ENCODE results near the gene PRICKLE2. TPM values are rescaled to one million over a fixed set of nuclear protein-coding genes. Genes with fewer than 3 reads are reported as not detected.

PRICKLE2 gene
- total RNA-seq, 1 experiment from 2014 or later = 5.6 TPM

DNA sequence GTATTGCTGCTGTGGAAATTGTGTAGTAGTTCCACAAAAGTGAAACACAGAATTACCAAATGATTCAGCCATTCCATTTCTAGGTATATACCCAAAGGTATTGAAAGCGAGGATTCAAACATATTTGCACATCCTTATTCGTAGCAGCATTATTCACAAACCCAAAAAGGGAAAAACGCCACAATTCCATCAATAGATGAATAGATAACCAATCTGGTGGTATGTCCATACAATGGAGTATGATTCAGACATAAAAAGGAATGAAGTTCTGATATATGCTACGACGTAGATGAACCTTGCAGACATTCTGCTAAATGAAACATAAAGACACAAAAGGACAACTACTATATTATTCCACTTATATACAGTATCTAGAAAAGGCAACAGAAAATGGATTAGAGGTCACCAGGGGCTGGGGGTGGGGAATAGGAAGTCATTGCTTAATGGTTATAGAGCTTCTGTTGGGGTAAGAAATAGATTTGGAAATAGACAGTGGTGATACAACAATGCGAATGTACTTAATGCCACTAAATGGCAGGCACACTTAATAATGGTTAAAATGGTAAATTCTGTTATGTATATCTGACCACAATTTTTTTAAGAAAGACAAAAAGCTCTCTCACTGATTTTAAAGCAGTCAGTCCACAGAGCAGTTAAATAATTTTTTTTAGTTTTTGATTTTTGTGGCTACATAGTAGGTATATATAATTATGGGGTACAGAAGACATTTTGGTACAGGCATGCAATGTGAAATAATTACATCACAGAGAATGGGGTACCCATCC is 150.2 kb downstream of the PRICKLE2 start:
- Mint-ChIP-seq H3K9me3 (no peaks in the 10 kb centered on the region), H3K27ac (no peak overlapping the region), H3K4me3 (no peak overlapping the region), H3K27me3 (ENCODE audit: low read depth) (no peaks in the 10 kb centered on the region; the same call in 1 of the 2 replicates), H3K36me3 (no peaks in the 10 kb centered on the region), H3K4me1 (no peaks in the 10 kb centered on the region)
- CTCF ChIA-PET = interaction anchor here (1.4 kb wide), 1 partner anchor 14 kb away, joined by 4 read pairs; no protein-coding TSS in a partner anchor
- POLR2A ChIA-PET = no interaction called here
- ATAC-seq (no peak), DNase-seq (ENCODE audit: low spot score) (no peak)
- no peak for TF ChIP-seq NFE2L1 (CRISPR knock-in tag; IDR thresholded peaks at IDR 0.05)
- TF ChIP-seq, protein P1, sequence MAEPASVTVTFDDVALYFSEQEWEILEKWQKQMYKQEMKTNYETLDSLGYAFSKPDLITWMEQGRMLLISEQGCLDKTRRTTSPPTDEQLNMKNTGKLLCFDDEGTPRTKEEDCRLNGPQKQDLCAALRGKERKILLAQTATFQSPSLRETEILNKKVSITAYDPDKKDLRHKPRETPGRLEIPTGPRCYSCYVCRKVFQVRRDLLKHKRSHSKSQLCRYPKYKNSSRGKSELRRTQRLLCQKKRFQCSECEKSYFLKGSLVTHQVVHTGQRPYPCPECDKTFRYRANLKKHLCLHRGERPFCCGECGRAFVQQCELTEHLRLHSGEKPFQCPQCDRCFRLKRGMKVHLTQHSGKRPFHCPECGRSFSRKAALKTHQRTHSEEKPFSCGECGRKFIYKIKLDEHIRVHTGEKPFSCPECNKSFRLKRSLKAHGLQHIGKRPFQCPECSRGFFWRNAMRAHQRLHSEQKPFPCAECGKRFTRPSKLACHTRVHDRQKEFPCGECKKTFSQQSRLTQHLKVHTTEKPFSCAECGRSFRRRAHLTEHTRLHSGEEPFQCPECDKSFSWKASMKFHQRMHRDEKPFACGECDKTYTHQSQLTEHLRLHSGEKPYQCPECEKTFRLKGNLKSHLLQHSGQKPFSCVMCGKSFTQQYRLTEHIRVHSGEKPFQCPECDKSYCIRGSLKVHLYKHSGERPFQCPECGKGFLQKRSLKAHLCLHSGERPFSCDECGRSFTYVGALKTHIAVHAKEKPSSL (CRISPR knock-in tag; conservative IDR thresholded peaks at IDR 0.05) = no peak
- TF ChIP-seq ELF4 (CRISPR knock-in tag; IDR thresholded peaks at IDR 0.05; ENCODE audit: low read depth) = no peak
- TF ChIP-seq PREB (CRISPR knock-in tag; IDR thresholded peaks at IDR 0.05; ENCODE audit: borderline replicate concordance) = no peak
- TF ChIP-seq, protein P2, sequence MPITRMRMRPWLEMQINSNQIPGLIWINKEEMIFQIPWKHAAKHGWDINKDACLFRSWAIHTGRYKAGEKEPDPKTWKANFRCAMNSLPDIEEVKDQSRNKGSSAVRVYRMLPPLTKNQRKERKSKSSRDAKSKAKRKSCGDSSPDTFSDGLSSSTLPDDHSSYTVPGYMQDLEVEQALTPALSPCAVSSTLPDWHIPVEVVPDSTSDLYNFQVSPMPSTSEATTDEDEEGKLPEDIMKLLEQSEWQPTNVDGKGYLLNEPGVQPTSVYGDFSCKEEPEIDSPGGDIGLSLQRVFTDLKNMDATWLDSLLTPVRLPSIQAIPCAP (CRISPR knock-in tag; IDR thresholded peaks at IDR 0.05) = no peak
- no peak for TF ChIP-seq ZNF532 (CRISPR knock-in tag; IDR thresholded peaks at IDR 0.05; ENCODE audit: borderline replicate concordance)
- TF ChIP-seq GRHL2 (CRISPR knock-in tag; IDR thresholded peaks at IDR 0.05; ENCODE audit: insufficient replicate concordance, severe bottlenecking) = no peak
- no peak for TF ChIP-seq SP1 (CRISPR knock-in tag; conservative IDR thresholded peaks at IDR 0.05)
- TF ChIP-seq CREM (CRISPR knock-in tag; IDR thresholded peaks at IDR 0.05) = no peak

DNA sequence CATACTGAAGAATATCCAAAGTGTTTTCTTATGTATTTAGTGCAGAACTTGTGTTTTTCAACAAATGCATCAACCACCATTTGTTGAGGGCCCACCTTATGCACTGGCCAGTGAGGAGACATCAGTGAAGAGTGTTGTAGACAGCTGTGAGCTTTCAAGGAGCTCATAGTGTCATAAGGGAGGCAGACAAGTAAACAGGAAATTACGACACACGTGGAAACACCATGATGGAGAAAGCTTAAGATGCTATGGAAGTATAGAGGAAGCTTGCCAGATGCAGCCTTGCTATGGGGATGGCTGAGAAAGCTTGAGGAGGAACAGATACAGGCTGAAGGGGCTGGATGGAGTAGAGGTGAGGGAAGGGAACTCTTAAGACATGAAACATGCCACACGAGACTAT is 151.2 kb downstream of the PRICKLE2 start:
- DNase-seq (ENCODE audit: low spot score) (no peak), ATAC-seq (no peak)
- H3K36me3 Mint-ChIP-seq = no peaks in the 10 kb centered on the region
- no peak for TF ChIP-seq GTF2I (CRISPR knock-in tag; conservative IDR thresholded peaks at IDR 0.05)
- TF ChIP-seq NR2C2 (CRISPR knock-in tag; IDR thresholded peaks at IDR 0.05) = no peak
- no peaks in the 10 kb centered on the region for H3K9me3 Mint-ChIP-seq
- H3K27me3 Mint-ChIP-seq (ENCODE audit: low read depth) = no peaks in the 10 kb centered on the region; the same call in 1 of the 2 replicates
- no peak overlapping the region for H3K4me3 Mint-ChIP-seq
- no peak overlapping the region for H3K27ac Mint-ChIP-seq
- POLR2A ChIA-PET = no interaction called here
- no peaks in the 10 kb centered on the region for H3K4me1 Mint-ChIP-seq
- CTCF ChIA-PET = interaction anchor here (1.4 kb wide), 1 partner anchor 15 kb away, joined by 4 read pairs; no protein-coding TSS in a partner anchor

- no peaks in the 10 kb centered on the region for H3K4me1 Mint-ChIP-seq
- no peak for DNase-seq (ENCODE audit: low spot score)
- no peak for ATAC-seq
- H3K9me3 Mint-ChIP-seq = no peaks in the 10 kb centered on the region
- H3K36me3 Mint-ChIP-seq = no peaks in the 10 kb centered on the region
- H3K27ac Mint-ChIP-seq = no peak overlapping the region
- H3K27me3 Mint-ChIP-seq (ENCODE audit: low read depth) = no peaks in the 10 kb centered on the region; the same call in 1 of the 2 replicates
- CTCF ChIA-PET = no interaction called here
- POLR2A ChIA-PET = no interaction called here
- no peak overlapping the region for H3K4me3 Mint-ChIP-seq
- no peak for TF ChIP-seq CREB1 (CRISPR knock-in tag; IDR thresholded peaks at IDR 0.05)
- TF ChIP-seq, protein P3, sequence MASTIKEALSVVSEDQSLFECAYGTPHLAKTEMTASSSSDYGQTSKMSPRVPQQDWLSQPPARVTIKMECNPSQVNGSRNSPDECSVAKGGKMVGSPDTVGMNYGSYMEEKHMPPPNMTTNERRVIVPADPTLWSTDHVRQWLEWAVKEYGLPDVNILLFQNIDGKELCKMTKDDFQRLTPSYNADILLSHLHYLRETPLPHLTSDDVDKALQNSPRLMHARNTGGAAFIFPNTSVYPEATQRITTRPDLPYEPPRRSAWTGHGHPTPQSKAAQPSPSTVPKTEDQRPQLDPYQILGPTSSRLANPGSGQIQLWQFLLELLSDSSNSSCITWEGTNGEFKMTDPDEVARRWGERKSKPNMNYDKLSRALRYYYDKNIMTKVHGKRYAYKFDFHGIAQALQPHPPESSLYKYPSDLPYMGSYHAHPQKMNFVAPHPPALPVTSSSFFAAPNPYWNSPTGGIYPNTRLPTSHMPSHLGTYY (CRISPR knock-in tag; IDR thresholded peaks at IDR 0.05) = no peak
- TF ChIP-seq, protein P2 (CRISPR knock-in tag; IDR thresholded peaks at IDR 0.05) = no peak
- TF ChIP-seq ZNF671 (CRISPR knock-in tag; IDR thresholded peaks at IDR 0.05) = no peak
- no peak for TF ChIP-seq FOXP1 (CRISPR knock-in tag; IDR thresholded peaks at IDR 0.05; ENCODE audit: borderline replicate concordance)
- TF ChIP-seq ZMAT4 (CRISPR knock-in tag; IDR thresholded peaks at IDR 0.05) = no peak
- TF ChIP-seq, protein P4, sequence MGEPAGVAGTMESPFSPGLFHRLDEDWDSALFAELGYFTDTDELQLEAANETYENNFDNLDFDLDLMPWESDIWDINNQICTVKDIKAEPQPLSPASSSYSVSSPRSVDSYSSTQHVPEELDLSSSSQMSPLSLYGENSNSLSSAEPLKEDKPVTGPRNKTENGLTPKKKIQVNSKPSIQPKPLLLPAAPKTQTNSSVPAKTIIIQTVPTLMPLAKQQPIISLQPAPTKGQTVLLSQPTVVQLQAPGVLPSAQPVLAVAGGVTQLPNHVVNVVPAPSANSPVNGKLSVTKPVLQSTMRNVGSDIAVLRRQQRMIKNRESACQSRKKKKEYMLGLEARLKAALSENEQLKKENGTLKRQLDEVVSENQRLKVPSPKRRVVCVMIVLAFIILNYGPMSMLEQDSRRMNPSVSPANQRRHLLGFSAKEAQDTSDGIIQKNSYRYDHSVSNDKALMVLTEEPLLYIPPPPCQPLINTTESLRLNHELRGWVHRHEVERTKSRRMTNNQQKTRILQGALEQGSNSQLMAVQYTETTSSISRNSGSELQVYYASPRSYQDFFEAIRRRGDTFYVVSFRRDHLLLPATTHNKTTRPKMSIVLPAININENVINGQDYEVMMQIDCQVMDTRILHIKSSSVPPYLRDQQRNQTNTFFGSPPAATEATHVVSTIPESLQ (CRISPR knock-in tag; IDR thresholded peaks at IDR 0.05) = no peak
These were observed 152.0 kb downstream of the PRICKLE2 start for GRCh38 chr3:64073158-64073761.
